ENCODE measurements around the gene HIVEP2. TPM values are rescaled to one million over a fixed set of nuclear protein-coding genes. Genes with fewer than 3 reads are reported as not detected.

HIVEP2 gene
- total and polyA plus RNA-seq, 2 experiments from 2014 or later: 8.3 to 21.0 TPM

- Histone ChIP-seq H3K79me2 (ENCODE audit: insufficient read depth) (peaks cover 93% of the 10 kb centered on the region), H4K20me1 (ENCODE audit: insufficient read depth) (no peaks in the 10 kb centered on the region), H3K4me1 (ENCODE audit: insufficient read depth) (peaks cover 32% of the 10 kb centered on the region), H3K4me3 (no peak overlapping the region), H3F3A (ENCODE audit: insufficient read depth) (peaks cover 32% of the 10 kb centered on the region), H3K27me3 (replicated peaks; ENCODE audit: insufficient read depth) (no peaks in the 10 kb centered on the region), H3K4me2 (ENCODE audit: unreplicated experiment) (no peak overlapping the region), H2AFZ (no peak overlapping the region), H3K36me3 (ENCODE audit: low read depth) (no peaks in the 10 kb centered on the region), H3K9me2 (ENCODE audit: insufficient read depth) (no peaks in the 10 kb centered on the region), H3K27ac (no peak overlapping the region), H3K9ac (no peak overlapping the region), H3K9me3 (ENCODE audit: low read depth) (no peaks in the 10 kb centered on the region)
- no peak for TF ChIP-seq EZH2phosphoT487 (IDR thresholded peaks at IDR 0.05; ENCODE audit: insufficient read depth, low read depth)
- no peak for TF ChIP-seq EZH2 (IDR thresholded peaks at IDR 0.05; ENCODE audit: insufficient read depth, poor library complexity, severe bottlenecking)
- in situ Hi-C loops (cut with MboI): no loop called here
- DNase-seq: no peak
These were observed 140.5 kb downstream of the HIVEP2 start for GRCh38 chr6:142804490-142804889.

- DNase-seq: no peak
- Histone ChIP-seq H3K27ac (peak overlapping the region; percentile 86; the same call in 1 of the 2 replicates), H2AFZ (no peak overlapping the region), H3K4me1 (ENCODE audit: insufficient read depth) (peaks cover 41% of the 10 kb centered on the region), H3K79me2 (ENCODE audit: insufficient read depth) (peaks cover 93% of the 10 kb centered on the region), H3K9me3 (ENCODE audit: low read depth) (no peaks in the 10 kb centered on the region), H3K4me3 (no peak overlapping the region), H3K9ac (no peak overlapping the region), H3F3A (ENCODE audit: insufficient read depth) (peaks cover 36% of the 10 kb centered on the region), H3K36me3 (ENCODE audit: low read depth) (no peaks in the 10 kb centered on the region), H4K20me1 (ENCODE audit: insufficient read depth) (no peaks in the 10 kb centered on the region), H3K27me3 (replicated peaks; ENCODE audit: insufficient read depth) (no peaks in the 10 kb centered on the region), H3K9me2 (ENCODE audit: insufficient read depth) (no peaks in the 10 kb centered on the region), H3K4me2 (ENCODE audit: unreplicated experiment) (no peak overlapping the region)
- WGBS, 2 experiments (ENCODE audit: low coverage in 1 of 2, low lambda C conversion rate in 2 of 2, missing lambda C conversion rate in 2 of 2): 86 to 98% methylated on average over 2 of the region's 2 CpGs
- no peak for TF ChIP-seq EZH2phosphoT487 (IDR thresholded peaks at IDR 0.05; ENCODE audit: insufficient read depth, low read depth)
- TF ChIP-seq EZH2 (IDR thresholded peaks at IDR 0.05; ENCODE audit: insufficient read depth, poor library complexity, severe bottlenecking): no peak
- in situ Hi-C loops (cut with MboI): no loop called here
These were observed 141.4 kb downstream of the HIVEP2 start for GRCh38 chr6:142803495-142804058.

- peaks cover 94% of the 10 kb centered on the region for H3K79me2 ChIP-seq (ENCODE audit: insufficient read depth)
- H3K27ac ChIP-seq: peak overlapping the region; percentile 86
- peak overlapping the region; percentile 67 for H3K4me2 ChIP-seq (ENCODE audit: unreplicated experiment)
- H3K9me3 ChIP-seq (ENCODE audit: low read depth): no peaks in the 10 kb centered on the region
- peak; percentile 43 for DNase-seq
- no peak overlapping the region for H2AFZ ChIP-seq
- H3F3A ChIP-seq (ENCODE audit: insufficient read depth): peaks cover 36% of the 10 kb centered on the region
- peaks cover 41% of the 10 kb centered on the region for H3K4me1 ChIP-seq (ENCODE audit: insufficient read depth)
- no peaks in the 10 kb centered on the region for H3K9me2 ChIP-seq (ENCODE audit: insufficient read depth)
- no peak overlapping the region for H3K4me3 ChIP-seq
- H4K20me1 ChIP-seq (ENCODE audit: insufficient read depth): no peaks in the 10 kb centered on the region
- no peaks in the 10 kb centered on the region for H3K36me3 ChIP-seq (ENCODE audit: low read depth)
- H3K9ac ChIP-seq: peak overlapping the region; percentile 68; the same call in 1 of the 2 replicates
- no peaks in the 10 kb centered on the region for H3K27me3 ChIP-seq (replicated peaks; ENCODE audit: insufficient read depth)
- in situ Hi-C loops (cut with MboI): no loop called here
- no peak for TF ChIP-seq EZH2phosphoT487 (IDR thresholded peaks at IDR 0.05; ENCODE audit: insufficient read depth, low read depth)
- no peak for TF ChIP-seq EZH2 (IDR thresholded peaks at IDR 0.05; ENCODE audit: insufficient read depth, poor library complexity, severe bottlenecking)
These were observed 141.9 kb downstream of the HIVEP2 start for GRCh38 chr6:142803032-142803431.

GRCh38 chr6:142802124-142802523 lies 142.9 kb downstream of the HIVEP2 start:
- Histone ChIP-seq H3K4me3 (peak overlapping the region; percentile 30; the same call in 1 of the 2 replicates), H2AFZ (no peak overlapping the region), H3K9me3 (ENCODE audit: low read depth) (no peaks in the 10 kb centered on the region), H3K79me2 (ENCODE audit: insufficient read depth) (peaks cover 94% of the 10 kb centered on the region), H4K20me1 (ENCODE audit: insufficient read depth) (no peaks in the 10 kb centered on the region), H3K4me1 (ENCODE audit: insufficient read depth) (peaks cover 44% of the 10 kb centered on the region), H3K9ac (peak overlapping the region; percentile 68), H3K9me2 (ENCODE audit: insufficient read depth) (no peaks in the 10 kb centered on the region), H3K4me2 (ENCODE audit: unreplicated experiment) (peak overlapping the region; percentile 67), H3K36me3 (ENCODE audit: low read depth) (no peaks in the 10 kb centered on the region), H3F3A (ENCODE audit: insufficient read depth) (peaks cover 36% of the 10 kb centered on the region), H3K27ac (peak overlapping the region; percentile 86), H3K27me3 (replicated peaks; ENCODE audit: insufficient read depth) (no peaks in the 10 kb centered on the region)
- WGBS, 2 experiments (ENCODE audit: low coverage in 1 of 2, low lambda C conversion rate in 2 of 2, missing lambda C conversion rate in 2 of 2): 0% methylated on average over 1 of the region's 1 CpG
- in situ Hi-C loops (cut with MboI): no loop called here
- TF ChIP-seq EZH2 (IDR thresholded peaks at IDR 0.05; ENCODE audit: insufficient read depth, poor library complexity, severe bottlenecking): no peak
- TF ChIP-seq EZH2phosphoT487 (IDR thresholded peaks at IDR 0.05; ENCODE audit: insufficient read depth, low read depth): no peak
- DNase-seq: peak; percentile 100

- Histone ChIP-seq H3K4me1 (ENCODE audit: insufficient read depth) (peaks cover 56% of the 10 kb centered on the region), H3K9me2 (ENCODE audit: insufficient read depth) (no peaks in the 10 kb centered on the region), H2AFZ (no peak overlapping the region), H3K4me2 (ENCODE audit: unreplicated experiment) (peak overlapping the region; percentile 17), H4K20me1 (ENCODE audit: insufficient read depth) (no peaks in the 10 kb centered on the region), H3K79me2 (ENCODE audit: insufficient read depth) (peaks cover 94% of the 10 kb centered on the region), H3K9me3 (ENCODE audit: low read depth) (no peaks in the 10 kb centered on the region), H3K27me3 (replicated peaks; ENCODE audit: insufficient read depth) (no peaks in the 10 kb centered on the region), H3K9ac (no peak overlapping the region), H3K4me3 (no peak overlapping the region), H3K27ac (peak overlapping the region; percentile 86), H3F3A (ENCODE audit: insufficient read depth) (peaks cover 36% of the 10 kb centered on the region), H3K36me3 (ENCODE audit: low read depth) (no peaks in the 10 kb centered on the region)
- DNase-seq: peak; percentile 35
- in situ Hi-C loops (cut with MboI): no loop called here
- TF ChIP-seq EZH2 (IDR thresholded peaks at IDR 0.05; ENCODE audit: insufficient read depth, poor library complexity, severe bottlenecking) (no peak), EZH2phosphoT487 (IDR thresholded peaks at IDR 0.05; ENCODE audit: insufficient read depth, low read depth) (no peak)
These were observed 144.7 kb downstream of the HIVEP2 start for GRCh38 chr6:142800240-142800639.
